Aorta (tissue), 5 donors: ENCODE data around the gene FAM98C. TPM values are rescaled to one million over a fixed set of nuclear protein-coding genes. Genes with fewer than 3 reads are reported as not detected.

ENCODE experiments used
- ATAC-seq: fragments of 200-7000 bp; cut with Tn5 transposase; one replicate; pipeline ENCODE4 v1.9.1; 2022; ENCODE audit warnings: moderate library complexity; ENCODE audit not compliant: low FRiP score
- DNase-seq, 2 donors: peaks; one replicate each; pipeline ENCODE4 v3.0.0-alpha.2; 2020
- H3K27ac ChIP-seq, 2 donors: one replicate each; pipeline ENCODE4 v1.5.1; 2013; ENCODE audit warnings: low read length in 2 of 2, mild to moderate bottlenecking in 2 of 2, moderate library complexity in 2 of 2, control low read depth in 1 of 2, inconsistent platforms in 1 of 2, low read depth in 1 of 2
- H3K27me3 ChIP-seq, 2 donors: one replicate each; pipeline ENCODE4 v1.6.1; 2013; ENCODE audit warnings: control low read depth in 1 of 2, low read length in 1 of 2, mild to moderate bottlenecking in 1 of 2, moderate library complexity in 1 of 2; ENCODE audit not compliant: insufficient read depth in 2 of 2, control insufficient read depth in 1 of 2
- H3K36me3 ChIP-seq, 2 donors: one replicate each; pipeline ENCODE4 v1.6.1; 2013; ENCODE audit warnings: control low read depth in 1 of 2, low read length in 1 of 2, mild to moderate bottlenecking in 1 of 2; ENCODE audit not compliant: insufficient read depth in 2 of 2, control insufficient read depth in 1 of 2
- H3K4me1 ChIP-seq, 2 donors: one replicate each; pipeline ENCODE4 v1.6.1; 2013; ENCODE audit warnings: low read length in 2 of 2, control low read depth in 1 of 2, mild to moderate bottlenecking in 1 of 2, moderate library complexity in 1 of 2; ENCODE audit not compliant: insufficient read depth in 2 of 2, control insufficient read depth in 1 of 2
- H3K4me3 ChIP-seq, 2 donors: one replicate each; pipeline ENCODE4 v1.5.1; 2013; ENCODE audit warnings: low read length in 2 of 2, control low read depth in 1 of 2, mild to moderate bottlenecking in 1 of 2
- H3K9me3 ChIP-seq: one replicate; pipeline ENCODE4 v1.6.1; 2013; ENCODE audit warnings: mild to moderate bottlenecking, low read length; ENCODE audit not compliant: control insufficient read depth
- WGBS, 2 donors: extraction: QIAGEN DNeasy Blood & Tissue Kit; methylation state at CpG; one replicate each; pipeline ENCODE4 v1.1.7; 2013; 5-methylcytosine and 5-hydroxymethylcytosine counted together
- intact Hi-C, 2 donors: fragments of 100-400 bp; cut with DNase I; formaldehyde crosslinking; loops; one replicate each; pipeline versions ENCODE4 v1.14.2 to v1.15.0; 2022
- polyA plus RNA-seq, 2 donors: library from polyadenylated mRNA; stranded (reverse); fragments of 200-250 nt; gene quantifications; one replicate each; pipeline ENCODE4 v1.2.3, GENCODE V29; 2013
- total RNA-seq, 2 donors: library from RNA; stranded (reverse); fragmentation: NEBNext Ultra II Directional; extraction: Animal tissue kit (Norgen Biotek cat#: 25700); gene quantifications; one replicate each; pipeline ENCODE4 v1.2.1, GENCODE V29; 2021
- donor health status: healthy with polysubstance abuse.
- donor health status: Bipolar disorder and iron deficiency.
- donor health status: DM: no; HTN: no; CAD: no.
- donor health status: DM: no; HTN: no; CAD: no.
- donor health status: DM: yes; HTN: yes; CAD: no.

Gene FAM98C
- total and polyA plus RNA-seq, 4 donors, result 10.3 to 32.0 (median 17.1) TPM

DNA sequence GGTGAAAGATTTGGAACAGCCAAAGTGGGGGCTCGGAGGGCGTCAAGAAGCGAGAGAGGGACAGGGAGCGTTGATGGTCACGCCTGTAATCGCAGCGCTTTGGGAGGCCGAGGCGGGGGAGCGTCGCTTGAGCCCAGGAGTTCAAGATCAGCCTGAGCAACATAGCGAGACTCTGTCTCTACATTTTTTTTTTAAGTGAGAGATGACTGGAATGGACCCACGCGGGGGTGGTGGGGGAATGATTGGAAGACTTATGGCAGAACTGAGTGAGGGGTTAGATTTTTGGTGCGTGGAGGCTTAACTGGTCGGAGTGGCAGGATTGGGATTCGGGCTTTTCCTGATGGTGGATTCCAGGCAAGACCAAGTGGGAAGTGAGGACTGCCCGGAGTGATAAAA lies 27.8 kb upstream of the FAM98C start:
- no peak for ATAC-seq
- Histone ChIP-seq H3K27ac (peak overlapping the region in 1 of 2 donors; percentile 78), H3K36me3 (no peaks in the 10 kb centered on the region)

DNA sequence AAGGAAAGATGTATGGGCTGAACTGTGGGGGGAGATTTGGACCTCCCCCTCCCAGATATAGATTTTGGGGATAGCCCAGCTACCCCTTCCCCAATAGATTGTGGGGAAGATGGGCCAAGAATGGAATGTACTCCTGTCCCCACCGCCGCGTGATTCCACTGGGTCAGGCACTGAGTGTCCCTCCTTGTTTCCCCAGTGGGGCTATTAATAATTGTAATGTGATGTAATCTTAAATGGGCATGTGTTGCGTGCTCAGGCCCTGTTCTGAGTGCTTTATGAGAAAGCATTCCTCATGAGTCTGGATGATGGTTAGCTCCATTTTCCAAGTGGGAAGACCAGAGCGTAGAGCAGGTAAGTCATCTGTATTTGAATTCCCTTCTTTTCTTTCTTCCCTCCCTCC lies 27.1 kb upstream of the FAM98C start:
- Histone ChIP-seq H3K27me3 (no peaks in the 10 kb centered on the region), H3K4me3 (peak overlapping the region in 1 of 2 donors; percentile 47), H3K27ac (no peak overlapping the region), H3K36me3 (no peaks in the 10 kb centered on the region), H3K9me3 (no peaks in the 10 kb centered on the region), H3K4me1 (peaks cover 0 to 8% of the 10 kb centered on the region in 2 donors)
- WGBS, 2 donors, result 38 to 41% methylated on average over 5 of the region's 5 CpGs
- DNase-seq, result no peak
- intact Hi-C loops, result no loop called here
- no peak for ATAC-seq

More for the DNA sequence above, 27.8 kb upstream of the FAM98C start:
- no peak for DNase-seq
- WGBS, 2 donors, result 1 to 2% methylated on average over 18 of the region's 18 CpGs
- H3K9me3 ChIP-seq, result no peaks in the 10 kb centered on the region
- H3K4me1 ChIP-seq, result peaks cover 0 to 8% of the 10 kb centered on the region in 2 donors
- peak overlapping the region; percentile 47 to 68 for H3K4me3 ChIP-seq
- H3K27me3 ChIP-seq, result no peaks in the 10 kb centered on the region
- intact Hi-C loops, result no loop called here

DNA sequence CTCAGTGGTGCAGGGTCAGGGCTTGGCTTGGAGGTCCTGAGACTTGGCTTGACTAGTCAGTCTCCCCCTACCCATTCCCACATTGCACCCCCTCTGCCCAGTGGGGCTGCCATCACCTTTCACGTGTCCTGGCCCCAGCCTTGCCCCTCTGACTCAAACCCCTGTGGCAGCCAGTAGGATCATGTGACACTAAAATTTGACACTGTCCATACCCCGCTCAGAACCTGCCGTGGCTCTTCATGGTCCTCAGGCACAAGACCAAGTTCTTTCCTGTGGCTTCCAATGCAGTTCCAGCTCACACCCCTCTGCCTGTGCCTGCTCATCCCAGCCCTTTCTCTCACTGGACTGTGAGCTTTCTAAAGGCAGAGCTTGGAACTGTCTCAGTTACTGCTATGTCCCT lies 26.3 kb upstream of the FAM98C start:
- Histone ChIP-seq H3K27me3 (no peaks in the 10 kb centered on the region), H3K9me3 (no peaks in the 10 kb centered on the region), H3K36me3 (peaks cover 0 to 4% of the 10 kb centered on the region in 2 donors), H3K4me3 (no peak overlapping the region), H3K4me1 (peaks cover 0 to 8% of the 10 kb centered on the region in 2 donors), H3K27ac (no peak overlapping the region)
- ATAC-seq, result no peak
- intact Hi-C loops, result no loop called here
- DNase-seq, result no peak
- WGBS, 2 donors, result 64 to 65% methylated on average over 3 of the region's 3 CpGs

DNA sequence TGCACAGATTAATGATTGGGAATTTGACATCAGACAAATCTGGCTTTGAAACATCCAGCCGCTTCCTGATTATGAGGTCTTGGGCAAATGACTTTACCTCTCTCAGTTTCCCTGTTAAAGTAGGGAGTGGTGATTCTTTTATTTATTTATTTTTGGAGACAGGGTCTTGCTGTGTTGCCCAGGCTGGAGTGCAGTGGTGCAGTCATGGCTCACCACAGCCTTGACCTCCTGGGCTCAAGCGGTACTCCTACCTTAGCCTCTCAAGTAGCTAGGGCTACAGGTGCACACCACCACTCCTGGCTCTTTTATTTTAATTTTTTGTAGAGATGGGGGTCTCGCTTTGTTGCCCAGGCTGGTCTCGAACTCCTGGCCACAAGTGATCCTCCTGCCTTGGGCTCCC lies 25.8 kb upstream of the FAM98C start:
- 98 to 99% methylated on average over 4 of the region's 4 CpGs for WGBS, 2 donors
- Histone ChIP-seq H3K9me3 (no peaks in the 10 kb centered on the region), H3K36me3 (peaks cover 0 to 4% of the 10 kb centered on the region in 2 donors), H3K4me1 (peaks cover 0 to 8% of the 10 kb centered on the region in 2 donors), H3K4me3 (no peak overlapping the region), H3K27ac (no peak overlapping the region), H3K27me3 (no peaks in the 10 kb centered on the region)
- intact Hi-C loops, result no loop called here
- ATAC-seq (no peak), DNase-seq (no peak)

DNA sequence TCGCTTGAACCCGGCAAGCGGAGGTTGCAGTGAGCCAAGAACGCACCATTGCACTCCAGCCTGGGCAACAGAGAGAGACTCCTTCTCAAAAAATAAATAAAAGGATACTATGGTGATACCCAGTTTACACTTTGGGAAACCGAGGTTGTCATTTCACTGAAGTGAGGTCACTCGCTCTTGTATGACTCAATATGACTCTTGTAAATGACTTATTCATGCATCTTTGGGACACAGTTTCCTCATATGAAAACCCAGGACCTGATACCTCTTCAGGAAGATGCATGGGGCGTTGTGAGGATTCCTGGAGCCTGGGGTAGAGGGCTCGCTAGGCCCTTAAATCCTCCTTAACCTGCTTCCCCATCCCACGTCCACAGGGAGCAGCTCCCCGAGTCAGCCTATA lies 24.0 kb upstream of the FAM98C start:
- Histone ChIP-seq H3K4me3 (no peak overlapping the region), H3K4me1 (peaks cover 0 to 8% of the 10 kb centered on the region in 2 donors), H3K9me3 (no peaks in the 10 kb centered on the region), H3K27ac (no peak overlapping the region), H3K36me3 (peaks cover 0 to 4% of the 10 kb centered on the region in 2 donors), H3K27me3 (no peaks in the 10 kb centered on the region)
- intact Hi-C loops, result no loop called here
- no peak for DNase-seq
- WGBS, 2 donors, result 94 to 95% methylated on average over 10 of the region's 10 CpGs
- ATAC-seq, result no peak

DNA sequence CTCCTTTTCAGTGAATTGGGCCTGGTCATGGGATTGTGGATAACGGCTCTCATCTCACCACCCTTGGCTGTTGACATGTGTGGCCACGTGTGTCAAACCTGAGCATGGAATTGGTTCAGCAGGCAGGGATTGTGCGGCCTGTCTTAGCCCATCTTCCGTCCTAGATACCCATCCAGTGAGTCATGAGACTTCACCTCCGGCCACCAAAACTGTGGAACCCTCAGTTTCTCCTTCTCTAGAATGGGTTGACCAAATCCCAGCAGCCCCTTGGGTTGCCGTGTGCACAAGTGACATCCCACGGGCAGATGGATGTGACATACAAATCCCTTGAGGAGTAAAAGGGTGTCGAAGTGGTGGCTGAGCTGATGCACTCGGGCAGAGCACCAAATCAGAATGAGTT lies 21.8 kb upstream of the FAM98C start:
- ATAC-seq, result no peak
- no peak for DNase-seq
- H3K9me3 ChIP-seq, result no peaks in the 10 kb centered on the region
- no peak overlapping the region for H3K27ac ChIP-seq
- intact Hi-C loops, result no loop called here
- WGBS, 2 donors, result 90 to 95% methylated on average over 9 of the region's 9 CpGs
- H3K4me3 ChIP-seq, result no peak overlapping the region
- no peaks in the 10 kb centered on the region for H3K4me1 ChIP-seq
- H3K27me3 ChIP-seq, result no peaks in the 10 kb centered on the region
- peaks cover 0 to 4% of the 10 kb centered on the region in 2 donors for H3K36me3 ChIP-seq

DNA sequence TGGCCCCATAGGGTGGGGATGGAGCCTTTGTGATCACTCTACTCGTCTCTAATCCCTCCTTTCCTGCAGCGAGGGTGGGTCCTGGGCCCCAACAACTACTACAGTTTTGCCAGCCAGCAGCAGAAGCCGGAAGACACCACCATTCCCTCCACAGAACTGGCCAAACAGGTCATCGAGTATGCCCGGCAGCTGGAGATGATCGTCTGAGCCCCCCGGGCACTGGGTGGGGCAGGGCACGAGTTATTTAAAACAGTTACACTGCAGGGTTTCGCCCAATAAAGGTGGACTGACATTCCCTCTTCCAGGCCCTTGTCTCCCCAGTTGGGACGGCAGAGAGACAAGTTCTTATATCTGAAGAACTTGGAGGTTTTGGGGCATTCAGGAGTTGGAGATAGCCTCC lies 19.7 kb upstream of the FAM98C start:
- ATAC-seq (no peak), DNase-seq (no peak)
- Histone ChIP-seq H3K27ac (no peak overlapping the region), H3K4me3 (no peak overlapping the region), H3K4me1 (no peaks in the 10 kb centered on the region), H3K36me3 (peaks cover 0 to 4% of the 10 kb centered on the region in 2 donors), H3K9me3 (no peaks in the 10 kb centered on the region), H3K27me3 (no peaks in the 10 kb centered on the region)
- WGBS, 2 donors, result 90 to 91% methylated on average over 10 of the region's 10 CpGs
- intact Hi-C loops, result no loop called here

DNA sequence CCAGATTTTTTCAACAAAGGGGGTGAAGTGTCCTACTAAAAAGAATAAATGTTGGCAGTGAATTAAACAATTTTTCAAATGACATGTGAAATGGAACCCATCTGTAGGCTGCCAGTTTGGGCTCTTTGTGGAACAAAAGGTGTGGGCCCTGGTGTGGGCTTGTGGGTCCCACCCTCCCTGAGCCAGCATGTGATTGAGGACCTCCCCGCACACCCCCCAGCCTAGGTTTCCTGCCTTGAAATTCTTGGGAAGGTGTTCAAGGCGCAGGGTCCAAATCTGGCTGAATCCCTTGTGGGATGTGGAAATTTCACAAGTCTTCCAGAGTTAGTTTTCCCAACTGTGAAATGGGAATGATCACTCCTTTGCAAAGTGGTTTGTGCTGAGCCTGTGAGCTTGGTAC lies 19.1 kb upstream of the FAM98C start:
- no peak overlapping the region for H3K27ac ChIP-seq
- ATAC-seq, result no peak
- no peaks in the 10 kb centered on the region for H3K27me3 ChIP-seq
- no peaks in the 10 kb centered on the region for H3K9me3 ChIP-seq
- peaks cover 0 to 4% of the 10 kb centered on the region in 2 donors for H3K36me3 ChIP-seq
- no peaks in the 10 kb centered on the region for H3K4me1 ChIP-seq
- H3K4me3 ChIP-seq, result no peak overlapping the region
- 94% methylated on average over 2 of the region's 2 CpGs for WGBS, 2 donors
- no peak for DNase-seq
- intact Hi-C loops, result no loop called here

DNA sequence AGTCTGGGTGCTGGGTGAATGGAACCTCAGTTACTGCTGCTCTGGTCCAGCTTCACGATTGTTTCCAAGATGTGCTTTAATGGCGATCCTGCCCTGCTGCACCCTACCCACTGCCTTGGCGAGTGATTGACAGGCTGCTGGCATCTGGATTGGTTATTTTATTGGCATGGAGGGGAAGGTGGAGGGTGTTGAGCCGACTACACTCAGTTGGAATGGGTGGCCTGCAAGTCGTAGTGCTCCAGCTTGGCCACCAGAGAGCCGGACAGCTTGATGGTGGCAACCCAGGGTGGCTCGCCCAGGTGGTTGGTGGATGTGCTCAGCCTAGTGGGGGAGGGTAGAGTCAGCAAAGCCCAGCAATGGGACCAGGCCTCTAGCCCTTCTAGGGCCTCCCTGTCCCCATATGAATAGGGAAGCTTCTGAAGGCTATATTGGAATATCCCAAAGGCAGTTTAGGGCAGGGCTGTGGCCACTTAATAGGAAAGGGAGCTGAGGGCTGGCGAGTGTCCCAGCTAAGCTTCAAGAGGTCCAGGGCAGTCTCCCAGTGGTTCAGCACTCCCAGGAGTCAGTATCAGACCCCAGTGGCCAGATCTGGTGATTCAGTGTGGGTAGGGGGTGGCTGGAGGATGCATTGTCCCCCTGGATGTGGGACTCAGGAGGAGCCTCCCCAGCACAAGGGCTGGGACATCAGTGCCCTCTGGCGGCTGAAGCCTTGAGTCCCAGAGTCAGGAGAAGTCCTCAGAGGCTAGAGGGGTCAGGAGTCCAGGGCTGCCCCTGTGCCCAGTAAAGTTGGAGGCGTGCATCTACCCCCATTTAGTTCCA lies 18.5 kb upstream of the FAM98C start:
- Histone ChIP-seq H3K4me1 (no peaks in the 10 kb centered on the region), H3K27ac (no peak overlapping the region), H3K36me3 (peaks cover 0 to 4% of the 10 kb centered on the region in 2 donors), H3K27me3 (no peaks in the 10 kb centered on the region), H3K4me3 (no peak overlapping the region), H3K9me3 (no peaks in the 10 kb centered on the region)
- 74 to 81% methylated on average over 10 of the region's 10 CpGs for WGBS, 2 donors
- DNase-seq (no peak), ATAC-seq (no peak)
- intact Hi-C loops, result loop anchor here in 1 of 2 donors (5.0 kb wide), 2 partner anchors 47 to 132 kb away; partner anchors contain the start of gene CATSPERG
